ENCODE data around the gene C1QTNF9B. TPM values are rescaled to one million over a fixed set of nuclear protein-coding genes. Genes with fewer than 3 reads are reported as not detected.
"Not testable (repeated sequence)": the region's sequence is repeated elsewhere in the genome, so short reads cannot be mapped to it uniquely, and the experiment has no call there.

Gene C1QTNF9B
- total RNA-seq, 1 experiment from 2014 or later: not detected

GRCh38 chr13:23898101-23898500, 799 bp upstream of the C1QTNF9B start:
- intact Hi-C loops (cut with micrococcal nuclease): no loop called here
- no peak for ATAC-seq
- CTCF ChIA-PET: interaction anchor here (0.7 kb wide), 1 partner anchor 1134 kb away, joined by 6 read pairs; no protein-coding TSS in a partner anchor

GRCh38 chr13:23894746-23895145, 2.6 kb downstream of the C1QTNF9B start:
- H3F3A ChIP-seq (ENCODE audit: low read length, unreplicated experiment); ATAC-seq; H3K4me1 ChIP-seq (ENCODE audit: insufficient read depth, low read length); CTCF ChIA-PET; H3K4me2 ChIP-seq (ENCODE audit: low read length); H3K9me2 ChIP-seq (replicated peaks; ENCODE audit: low read length); intact Hi-C loops (cut with micrococcal nuclease); BruUV-seq (replicated peaks); H4K20me1 ChIP-seq (ENCODE audit: low read length); H3K9me3 ChIP-seq (ENCODE audit: low read length); H3K36me3 ChIP-seq (ENCODE audit: low read depth, low read length); H2AFZ ChIP-seq (ENCODE audit: low read length); POLR2A ChIA-PET (ENCODE audit: unreplicated experiment); DNase-seq; H3K9ac ChIP-seq (ENCODE audit: low read length); H3K27me3 ChIP-seq (ENCODE audit: low read length); H3K4me3 ChIP-seq (ENCODE audit: low read length); H3K27ac ChIP-seq (ENCODE audit: low read length); H3K79me2 ChIP-seq (ENCODE audit: low read length): not testable (repeated sequence)

More at GRCh38 chr13:23898101-23898500, 799 bp upstream of the C1QTNF9B start:
- Histone ChIP-seq H3K4me2 (ENCODE audit: low read length) (no peak overlapping the region), H4K20me1 (ENCODE audit: low read length) (no peaks in the 10 kb centered on the region), H3K9ac (ENCODE audit: low read length) (no peak overlapping the region), H3K9me2 (replicated peaks; ENCODE audit: low read length) (no peaks in the 10 kb centered on the region), H3K79me2 (ENCODE audit: low read length) (no peaks in the 10 kb centered on the region), H3K27me3 (ENCODE audit: low read length) (no peaks in the 10 kb centered on the region), H3K4me1 (ENCODE audit: insufficient read depth, low read length) (peaks cover 17% of the 10 kb centered on the region), H3K9me3 (ENCODE audit: low read length) (no peaks in the 10 kb centered on the region), H3K4me3 (ENCODE audit: low read length) (no peak overlapping the region), H3K36me3 (ENCODE audit: low read depth, low read length) (no peaks in the 10 kb centered on the region), H2AFZ (ENCODE audit: low read length) (no peak overlapping the region), H3K27ac (ENCODE audit: low read length) (no peak overlapping the region), H3F3A (ENCODE audit: low read length, unreplicated experiment) (no peaks in the 10 kb centered on the region)
- TF ChIP-seq, protein P1, sequence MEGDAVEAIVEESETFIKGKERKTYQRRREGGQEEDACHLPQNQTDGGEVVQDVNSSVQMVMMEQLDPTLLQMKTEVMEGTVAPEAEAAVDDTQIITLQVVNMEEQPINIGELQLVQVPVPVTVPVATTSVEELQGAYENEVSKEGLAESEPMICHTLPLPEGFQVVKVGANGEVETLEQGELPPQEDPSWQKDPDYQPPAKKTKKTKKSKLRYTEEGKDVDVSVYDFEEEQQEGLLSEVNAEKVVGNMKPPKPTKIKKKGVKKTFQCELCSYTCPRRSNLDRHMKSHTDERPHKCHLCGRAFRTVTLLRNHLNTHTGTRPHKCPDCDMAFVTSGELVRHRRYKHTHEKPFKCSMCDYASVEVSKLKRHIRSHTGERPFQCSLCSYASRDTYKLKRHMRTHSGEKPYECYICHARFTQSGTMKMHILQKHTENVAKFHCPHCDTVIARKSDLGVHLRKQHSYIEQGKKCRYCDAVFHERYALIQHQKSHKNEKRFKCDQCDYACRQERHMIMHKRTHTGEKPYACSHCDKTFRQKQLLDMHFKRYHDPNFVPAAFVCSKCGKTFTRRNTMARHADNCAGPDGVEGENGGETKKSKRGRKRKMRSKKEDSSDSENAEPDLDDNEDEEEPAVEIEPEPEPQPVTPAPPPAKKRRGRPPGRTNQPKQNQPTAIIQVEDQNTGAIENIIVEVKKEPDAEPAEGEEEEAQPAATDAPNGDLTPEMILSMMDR (conservative IDR thresholded peaks at IDR 0.05; ENCODE audit: low read depth, low read length): no peak
- TF ChIP-seq EZH2 (IDR thresholded peaks at IDR 0.05; ENCODE audit: low read length, unreplicated experiment) (no peak), EZH2phosphoT487 (IDR thresholded peaks at IDR 0.05; ENCODE audit: borderline replicate concordance, low read length) (no peak)
- BruUV-seq (replicated peaks): no TSS peak
- POLR2A ChIA-PET (ENCODE audit: unreplicated experiment): no interaction called here
- no peak for DNase-seq

DNA sequence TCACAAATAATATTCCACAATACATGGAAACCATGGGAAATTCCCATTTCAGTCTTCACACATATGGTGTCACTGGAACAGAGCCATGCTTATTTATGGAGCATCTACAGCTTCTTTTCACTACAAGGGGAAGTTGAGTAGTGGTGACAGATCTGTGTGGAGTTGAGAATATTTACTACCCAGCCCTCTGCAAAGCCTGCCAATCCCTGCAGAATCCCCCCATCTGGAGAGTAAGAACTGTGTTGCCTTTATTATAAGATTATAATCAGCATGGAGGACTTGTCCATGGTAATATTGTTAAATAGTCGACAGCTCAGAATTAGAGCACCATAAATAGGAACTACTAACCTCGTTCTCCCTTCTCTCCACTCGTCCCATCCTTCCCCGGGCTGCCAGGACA, 3.5 kb downstream of the C1QTNF9B start:
- POLR2A ChIA-PET (ENCODE audit: unreplicated experiment); H3K36me3 ChIP-seq (ENCODE audit: low read depth, low read length); H3K27me3 ChIP-seq (ENCODE audit: low read length); H3K79me2 ChIP-seq (ENCODE audit: low read length); DNase-seq; H3K4me2 ChIP-seq (ENCODE audit: low read length); H3K4me3 ChIP-seq (ENCODE audit: low read length); H3K9me2 ChIP-seq (replicated peaks; ENCODE audit: low read length); CTCF ChIA-PET; H3K4me1 ChIP-seq (ENCODE audit: insufficient read depth, low read length); intact Hi-C loops (cut with micrococcal nuclease); H3K9me3 ChIP-seq (ENCODE audit: low read length); ATAC-seq; H3K9ac ChIP-seq (ENCODE audit: low read length); BruUV-seq (replicated peaks); H2AFZ ChIP-seq (ENCODE audit: low read length); H3K27ac ChIP-seq (ENCODE audit: low read length); H4K20me1 ChIP-seq (ENCODE audit: low read length); H3F3A ChIP-seq (ENCODE audit: low read length, unreplicated experiment): not testable (repeated sequence)

All from PC-3 (cell line).